HEK293 (cell line): ENCODE measurements around the gene RBPJL.
A peak's percentile ranks its signal among the peaks of the same experiment; 100 is the strongest.

Experiments used
- KLF9 ChIP-seq: fragments of 450-650 bp; formaldehyde crosslinking; IDR thresholded peaks from 2 replicates; pipeline ENCODE4 v1.5.1; 2016; ENCODE audit warnings: missing biosample characterization, missing genetic modification characterization, low read depth
- PATZ1 ChIP-seq: fragments of 450-650 bp; formaldehyde crosslinking; IDR thresholded peaks from 2 replicates; pipeline ENCODE4 v1.5.1; 2016; ENCODE audit warnings: missing biosample characterization, missing genetic modification characterization
- WT1 ChIP-seq: fragments of 450-650 bp; formaldehyde crosslinking; IDR thresholded peaks from 2 replicates; pipeline ENCODE4 v1.5.1; 2016; ENCODE audit warnings: missing biosample characterization, missing genetic modification characterization
- YY1 ChIP-seq: fragments of 450-650 bp; formaldehyde crosslinking; IDR thresholded peaks from 2 replicates; pipeline ENCODE4 v1.5.1; 2018; ENCODE audit warnings: missing biosample characterization, missing genetic modification characterization
- ZIC2 ChIP-seq: fragments of 450-650 bp; formaldehyde crosslinking; IDR thresholded peaks from 2 replicates; pipeline ENCODE4 v1.5.1; 2016; ENCODE audit warnings: missing biosample characterization, missing genetic modification characterization
- ZNF157 ChIP-seq: fragments of 450-650 bp; formaldehyde crosslinking; IDR thresholded peaks from 2 replicates; pipeline ENCODE4 v1.5.1; 2016; ENCODE audit warnings: missing biosample characterization, missing genetic modification characterization
- ZNF2 ChIP-seq: fragments of 450-650 bp; formaldehyde crosslinking; IDR thresholded peaks from 2 replicates; pipeline ENCODE4 v1.5.1; 2016; ENCODE audit warnings: missing biosample characterization, missing genetic modification characterization
- ZNF214 ChIP-seq: fragments of 450-650 bp; formaldehyde crosslinking; IDR thresholded peaks from 2 replicates; pipeline ENCODE4 v1.5.1; 2017; ENCODE audit warnings: missing biosample characterization, mild to moderate bottlenecking, missing genetic modification characterization, borderline replicate concordance
- ZNF239 ChIP-seq: fragments of 450-650 bp; formaldehyde crosslinking; IDR thresholded peaks from 2 replicates; pipeline ENCODE4 v1.5.1; 2016; ENCODE audit warnings: missing biosample characterization, missing genetic modification characterization
- ZNF24 ChIP-seq: fragments of 450-650 bp; formaldehyde crosslinking; IDR thresholded peaks from 2 replicates; pipeline ENCODE4 v1.5.1; 2016; ENCODE audit warnings: missing biosample characterization, missing genetic modification characterization
- ZNF248 ChIP-seq: fragments of 450-650 bp; formaldehyde crosslinking; IDR thresholded peaks from 2 replicates; pipeline ENCODE4 v1.5.1; 2017; ENCODE audit warnings: missing biosample characterization, missing genetic modification characterization
- ZNF292 ChIP-seq: fragments of 450-650 bp; formaldehyde crosslinking; IDR thresholded peaks from 2 replicates; pipeline ENCODE4 v1.5.1; 2016; ENCODE audit warnings: low read depth, missing biosample characterization, missing genetic modification characterization, borderline replicate concordance
- ZNF398 ChIP-seq: fragments of 450-650 bp; formaldehyde crosslinking; IDR thresholded peaks from 2 replicates; pipeline ENCODE4 v1.5.1; 2017; ENCODE audit warnings: missing biosample characterization, missing genetic modification characterization
- ZNF423 ChIP-seq: fragments of 450-650 bp; formaldehyde crosslinking; IDR thresholded peaks from 2 replicates; pipeline ENCODE4 v1.5.1; 2016; ENCODE audit warnings: missing biosample characterization, missing genetic modification characterization
- ZNF426 ChIP-seq: fragments of 450-650 bp; formaldehyde crosslinking; IDR thresholded peaks from 2 replicates; pipeline ENCODE4 v1.5.1; 2017; ENCODE audit warnings: missing biosample characterization, missing genetic modification characterization, mild to moderate bottlenecking, inconsistent platforms, moderate library complexity
- ZNF548 ChIP-seq: fragments of 450-650 bp; formaldehyde crosslinking; IDR thresholded peaks from 2 replicates; pipeline ENCODE4 v1.5.1; 2016; ENCODE audit warnings: missing biosample characterization, missing genetic modification characterization
- ZNF555 ChIP-seq: fragments of 450-650 bp; formaldehyde crosslinking; conservative IDR thresholded peaks from 2 replicates; pipeline ENCODE4 v1.5.1; 2017; ENCODE audit warnings: missing biosample characterization, mild to moderate bottlenecking, missing genetic modification characterization, inconsistent platforms
- ZNF560 ChIP-seq: fragments of 450-650 bp; formaldehyde crosslinking; IDR thresholded peaks from 2 replicates; pipeline ENCODE4 v1.5.1; 2017; ENCODE audit warnings: missing biosample characterization, missing genetic modification characterization, borderline replicate concordance
- ZNF621 ChIP-seq: fragments of 450-650 bp; formaldehyde crosslinking; IDR thresholded peaks from 2 replicates; pipeline ENCODE4 v1.5.1; 2017; ENCODE audit warnings: missing biosample characterization, missing genetic modification characterization
- ZNF624 ChIP-seq: fragments of 450-650 bp; formaldehyde crosslinking; IDR thresholded peaks from 2 replicates; pipeline ENCODE4 v1.5.1; 2017; ENCODE audit warnings: missing biosample characterization, missing genetic modification characterization
- ZNF664 ChIP-seq: fragments of 450-650 bp; formaldehyde crosslinking; IDR thresholded peaks from 2 replicates; pipeline ENCODE4 v1.5.1; 2016; ENCODE audit warnings: missing biosample characterization, missing genetic modification characterization
- TF ChIP-seq, protein P1 (sequence below): fragments of 450-650 bp; formaldehyde crosslinking; IDR thresholded peaks from 2 replicates; pipeline ENCODE4 v1.5.1; 2016; ENCODE audit warnings: missing biosample characterization, missing genetic modification characterization
- TF ChIP-seq, protein P2 (sequence below): fragments of 450-650 bp; IDR thresholded peaks from 2 replicates; pipeline ENCODE4 v1.5.1; 2018; ENCODE audit warnings: missing biosample characterization, missing genetic modification characterization
- TF ChIP-seq, protein P3 (sequence below): fragments of 450-650 bp; formaldehyde crosslinking; conservative IDR thresholded peaks from 2 replicates; pipeline ENCODE4 v1.5.1; 2016; ENCODE audit warnings: low read depth, missing biosample characterization, missing genetic modification characterization

Gene RBPJL

GRCh38 chr20:45347936-45348778, 41.5 kb downstream of the RBPJL start, which contains the start of gene SDC4 (continued):
- TF ChIP-seq, protein P1, sequence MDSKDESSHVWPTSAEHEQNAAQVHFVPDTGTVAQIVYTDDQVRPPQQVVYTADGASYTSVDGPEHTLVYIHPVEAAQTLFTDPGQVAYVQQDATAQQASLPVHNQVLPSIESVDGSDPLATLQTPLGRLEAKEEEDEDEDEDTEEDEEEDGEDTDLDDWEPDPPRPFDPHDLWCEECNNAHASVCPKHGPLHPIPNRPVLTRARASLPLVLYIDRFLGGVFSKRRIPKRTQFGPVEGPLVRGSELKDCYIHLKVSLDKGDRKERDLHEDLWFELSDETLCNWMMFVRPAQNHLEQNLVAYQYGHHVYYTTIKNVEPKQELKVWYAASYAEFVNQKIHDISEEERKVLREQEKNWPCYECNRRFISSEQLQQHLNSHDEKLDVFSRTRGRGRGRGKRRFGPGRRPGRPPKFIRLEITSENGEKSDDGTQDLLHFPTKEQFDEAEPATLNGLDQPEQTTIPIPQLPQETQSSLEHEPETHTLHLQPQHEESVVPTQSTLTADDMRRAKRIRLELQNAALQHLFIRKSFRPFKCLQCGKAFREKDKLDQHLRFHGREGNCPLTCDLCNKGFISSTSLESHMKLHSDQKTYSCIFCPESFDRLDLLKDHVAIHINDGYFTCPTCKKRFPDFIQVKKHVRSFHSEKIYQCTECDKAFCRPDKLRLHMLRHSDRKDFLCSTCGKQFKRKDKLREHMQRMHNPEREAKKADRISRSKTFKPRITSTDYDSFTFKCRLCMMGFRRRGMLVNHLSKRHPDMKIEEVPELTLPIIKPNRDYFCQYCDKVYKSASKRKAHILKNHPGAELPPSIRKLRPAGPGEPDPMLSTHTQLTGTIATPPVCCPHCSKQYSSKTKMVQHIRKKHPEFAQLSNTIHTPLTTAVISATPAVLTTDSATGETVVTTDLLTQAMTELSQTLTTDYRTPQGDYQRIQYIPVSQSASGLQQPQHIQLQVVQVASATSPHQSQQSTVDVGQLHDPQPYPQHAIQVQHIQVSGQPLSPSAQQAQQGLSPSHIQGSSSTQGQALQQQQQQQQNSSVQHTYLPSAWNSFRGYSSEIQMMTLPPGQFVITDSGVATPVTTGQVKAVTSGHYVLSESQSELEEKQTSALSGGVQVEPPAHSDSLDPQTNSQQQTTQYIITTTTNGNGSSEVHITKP (tag by site-specific recombination), result peak; percentile 86
- no peak for TF ChIP-seq ZNF214 (tag by site-specific recombination)
- no peak for TF ChIP-seq ZNF398
- peak; percentile 29; the same call in 1 of the 2 replicates for TF ChIP-seq YY1 (tag by site-specific recombination)
- no peak for TF ChIP-seq ZNF292 (tag by site-specific recombination)
- TF ChIP-seq ZNF555 (tag by site-specific recombination), result no peak
- peak; percentile 86 for TF ChIP-seq PATZ1 (tag by site-specific recombination)
- TF ChIP-seq KLF9 (tag by site-specific recombination), result peak; percentile 42; the same call in 1 of the 2 replicates
- no peak for TF ChIP-seq ZNF248
- no peak for TF ChIP-seq ZNF560 (tag by site-specific recombination)
- 0 out of 2 replicates have a peak, but pooled peaks have one; percentile 42 for TF ChIP-seq ZIC2 (tag by site-specific recombination)
- TF ChIP-seq ZNF239 (tag by site-specific recombination), result no peak
- 0 out of 2 replicates have a peak, but pooled peaks have one; percentile 64 for TF ChIP-seq ZNF2 (tag by site-specific recombination)
- TF ChIP-seq ZNF157 (tag by site-specific recombination), result no peak
- TF ChIP-seq ZNF621 (tag by site-specific recombination), result no peak
- no peak for TF ChIP-seq ZNF664
- TF ChIP-seq, protein P2, sequence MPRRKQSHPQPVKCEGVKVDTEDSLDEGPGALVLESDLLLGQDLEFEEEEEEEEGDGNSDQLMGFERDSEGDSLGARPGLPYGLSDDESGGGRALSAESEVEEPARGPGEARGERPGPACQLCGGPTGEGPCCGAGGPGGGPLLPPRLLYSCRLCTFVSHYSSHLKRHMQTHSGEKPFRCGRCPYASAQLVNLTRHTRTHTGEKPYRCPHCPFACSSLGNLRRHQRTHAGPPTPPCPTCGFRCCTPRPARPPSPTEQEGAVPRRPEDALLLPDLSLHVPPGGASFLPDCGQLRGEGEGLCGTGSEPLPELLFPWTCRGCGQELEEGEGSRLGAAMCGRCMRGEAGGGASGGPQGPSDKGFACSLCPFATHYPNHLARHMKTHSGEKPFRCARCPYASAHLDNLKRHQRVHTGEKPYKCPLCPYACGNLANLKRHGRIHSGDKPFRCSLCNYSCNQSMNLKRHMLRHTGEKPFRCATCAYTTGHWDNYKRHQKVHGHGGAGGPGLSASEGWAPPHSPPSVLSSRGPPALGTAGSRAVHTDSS (tag by site-specific recombination), result no peak
- TF ChIP-seq WT1, result peak; percentile 33; the same call in 1 of the 2 replicates
- no peak for TF ChIP-seq ZNF24 (tag by site-specific recombination)
- TF ChIP-seq, protein P3, sequence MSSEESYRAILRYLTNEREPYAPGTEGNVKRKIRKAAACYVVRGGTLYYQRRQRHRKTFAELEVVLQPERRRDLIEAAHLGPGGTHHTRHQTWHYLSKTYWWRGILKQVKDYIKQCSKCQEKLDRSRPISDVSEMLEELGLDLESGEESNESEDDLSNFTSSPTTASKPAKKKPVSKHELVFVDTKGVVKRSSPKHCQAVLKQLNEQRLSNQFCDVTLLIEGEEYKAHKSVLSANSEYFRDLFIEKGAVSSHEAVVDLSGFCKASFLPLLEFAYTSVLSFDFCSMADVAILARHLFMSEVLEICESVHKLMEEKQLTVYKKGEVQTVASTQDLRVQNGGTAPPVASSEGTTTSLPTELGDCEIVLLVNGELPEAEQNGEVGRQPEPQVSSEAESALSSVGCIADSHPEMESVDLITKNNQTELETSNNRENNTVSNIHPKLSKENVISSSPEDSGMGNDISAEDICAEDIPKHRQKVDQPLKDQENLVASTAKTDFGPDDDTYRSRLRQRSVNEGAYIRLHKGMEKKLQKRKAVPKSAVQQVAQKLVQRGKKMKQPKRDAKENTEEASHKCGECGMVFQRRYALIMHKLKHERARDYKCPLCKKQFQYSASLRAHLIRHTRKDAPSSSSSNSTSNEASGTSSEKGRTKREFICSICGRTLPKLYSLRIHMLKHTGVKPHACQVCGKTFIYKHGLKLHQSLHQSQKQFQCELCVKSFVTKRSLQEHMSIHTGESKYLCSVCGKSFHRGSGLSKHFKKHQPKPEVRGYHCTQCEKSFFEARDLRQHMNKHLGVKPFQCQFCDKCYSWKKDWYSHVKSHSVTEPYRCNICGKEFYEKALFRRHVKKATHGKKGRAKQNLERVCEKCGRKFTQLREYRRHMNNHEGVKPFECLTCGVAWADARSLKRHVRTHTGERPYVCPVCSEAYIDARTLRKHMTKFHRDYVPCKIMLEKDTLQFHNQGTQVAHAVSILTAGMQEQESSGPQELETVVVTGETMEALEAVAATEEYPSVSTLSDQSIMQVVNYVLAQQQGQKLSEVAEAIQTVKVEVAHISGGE (tag by site-specific recombination), result 0 out of 2 replicates have a peak, but pooled peaks have one; percentile 25
- TF ChIP-seq ZNF548 (tag by site-specific recombination), result no peak
- TF ChIP-seq ZNF426 (tag by site-specific recombination), result no peak
- TF ChIP-seq ZNF423 (tag by site-specific recombination), result peak; percentile 91
- no peak for TF ChIP-seq ZNF624 (tag by site-specific recombination)
